ENCODE measurements around the gene KRT80. TPM values are rescaled to one million over a fixed set of nuclear protein-coding genes. Genes with fewer than 3 reads are reported as not detected.

Gene KRT80
- total RNA-seq, 4 donors from 2014 or later = 0.34 to 1.6 TPM; not detected in 2

GRCh38 chr12:52211716-52212585, 20.1 kb upstream of the KRT80 start:
- Histone ChIP-seq H3K4me3 (replicated peaks in 1 of 3) (no peak overlapping the region), H3K4me1 (peaks cover 29 to 54% of the 10 kb centered on the region in 2 donors), H3K27me3 (no peaks in the 10 kb centered on the region), H3K36me3 (no peaks in the 10 kb centered on the region), H3K27ac (no peak overlapping the region), H3K9me3 (no peaks in the 10 kb centered on the region)
- WGBS, 2 donors = 80 to 86% methylated on average over 10 to 11 of the region's 13 CpGs
- TF ChIP-seq POLR2A (IDR thresholded peaks at IDR 0.05) (no peak), CTCF (IDR thresholded peaks at IDR 0.05) (no peak)
- intact Hi-C loops (cut with DNase I) = loop anchor here (2.0 kb wide), 1 partner anchor 45 kb away; no protein-coding TSS in a partner anchor
- DNase-seq = peak in 1 of 2 donors; percentile 2

- Histone ChIP-seq H3K9me3 (no peaks in the 10 kb centered on the region), H3K36me3 (no peaks in the 10 kb centered on the region), H3K27me3 (no peaks in the 10 kb centered on the region), H3K4me1 (peaks cover 23 to 46% of the 10 kb centered on the region in 2 donors), H3K4me3 (replicated peaks in 1 of 3) (no peak overlapping the region), H3K27ac (peak overlapping the region in 1 of 3 donors; percentile 29)
- WGBS, 2 donors = 80% methylated on average over 8 to 10 of the region's 10 CpGs
- intact Hi-C loops (cut with DNase I) = loop anchor here (2.0 kb wide), 1 partner anchor 44 kb away; no protein-coding TSS in a partner anchor
- TF ChIP-seq POLR2A (IDR thresholded peaks at IDR 0.05) = no peak
- TF ChIP-seq CTCF (IDR thresholded peaks at IDR 0.05) = no peak
- peak in 1 of 2 donors; percentile 2 for DNase-seq
Observed at GRCh38 chr12:52210925-52211650, 19.3 kb upstream of the KRT80 start.

- no peaks in the 10 kb centered on the region for H3K27me3 ChIP-seq
- peaks cover 15 to 39% of the 10 kb centered on the region in 2 donors for H3K4me1 ChIP-seq
- peak; percentile 48 to 52 for DNase-seq
- H3K36me3 ChIP-seq = no peaks in the 10 kb centered on the region
- intact Hi-C loops (cut with DNase I) = loop anchor here (2.0 kb wide), 1 partner anchor 44 kb away; no protein-coding TSS in a partner anchor
- H3K27ac ChIP-seq = peak overlapping the region in 2 of 3 donors; percentile 17 to 29
- no peak overlapping the region for H3K4me3 ChIP-seq (replicated peaks in 1 of 3)
- 79 to 84% methylated on average over 7 of the region's 7 CpGs for WGBS, 2 donors
- no peaks in the 10 kb centered on the region for H3K9me3 ChIP-seq
- no peak for TF ChIP-seq CTCF (IDR thresholded peaks at IDR 0.05)
- no peak for TF ChIP-seq POLR2A (IDR thresholded peaks at IDR 0.05)
Observed at GRCh38 chr12:52210186-52210924, 18.5 kb upstream of the KRT80 start.

- Histone ChIP-seq H3K4me1 (peaks cover 12 to 28% of the 10 kb centered on the region in 2 donors), H3K27ac (no peak overlapping the region), H3K27me3 (no peaks in the 10 kb centered on the region), H3K36me3 (no peaks in the 10 kb centered on the region), H3K9me3 (no peaks in the 10 kb centered on the region), H3K4me3 (replicated peaks in 1 of 3) (no peak overlapping the region)
- intact Hi-C loops (cut with DNase I) = no loop called here
- DNase-seq = peak in 1 of 2 donors; percentile 5
- TF ChIP-seq POLR2A (IDR thresholded peaks at IDR 0.05) (no peak), CTCF (IDR thresholded peaks at IDR 0.05) (no peak)
- 75 to 85% methylated on average over 8 of the region's 8 CpGs for WGBS, 2 donors
Observed at GRCh38 chr12:52209321-52209720, 17.5 kb upstream of the KRT80 start.
